ENCODE measurements around the gene BTNL9.
"Not testable (repeated sequence)": the region's sequence is repeated elsewhere in the genome, so short reads cannot be mapped to it uniquely, and the experiment has no call there.

- TF ChIP-seq CTCF (IDR thresholded peaks at IDR 0.05); POLR2AphosphoS5 (IDR thresholded peaks at IDR 0.05); EP300 (IDR thresholded peaks at IDR 0.05; ENCODE audit: low read depth): not testable (repeated sequence)
Measured at GRCh38 chr5:181104606-181105390, 64.7 kb downstream of the BTNL9 start.

All from transverse colon (tissue), 4 donors.